Fibroblast of skin of abdomen (primary cell): ENCODE data around the gene RAI1.

Experiments used
- DNase-seq: peaks from one replicate; pipeline ENCODE4 v3.0.0-alpha.2; 2013

The RAI1 gene

DNA sequence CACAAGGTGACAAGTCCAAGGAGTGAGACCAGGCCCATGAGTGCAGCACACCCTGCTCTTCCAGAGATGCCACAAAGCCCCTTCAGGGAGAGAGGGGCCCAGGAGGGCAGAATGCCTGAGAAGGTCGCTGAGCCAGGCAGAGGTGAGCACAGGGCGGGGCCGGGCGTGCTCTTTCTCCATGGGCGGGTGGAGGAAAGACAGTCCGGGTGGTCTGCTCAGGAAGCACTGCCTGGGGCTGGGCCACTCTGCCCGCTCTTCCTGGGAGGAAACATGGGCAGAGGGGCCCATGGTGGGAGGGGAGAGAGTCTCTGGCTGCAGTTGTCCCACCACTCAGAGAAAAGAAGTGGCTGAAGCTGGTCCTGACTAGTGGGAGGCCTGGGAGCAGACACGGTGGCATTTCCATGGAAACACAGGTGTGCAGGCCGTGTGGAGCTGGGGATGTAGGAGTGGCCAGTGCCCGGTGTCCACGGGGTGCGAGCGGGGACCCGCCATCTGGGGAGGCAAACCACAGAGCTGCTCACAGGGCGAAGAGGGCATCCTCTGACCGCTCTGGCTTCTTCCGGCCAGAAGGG, 165.9 kb downstream of the RAI1 start:
- no peak for DNase-seq

DNA sequence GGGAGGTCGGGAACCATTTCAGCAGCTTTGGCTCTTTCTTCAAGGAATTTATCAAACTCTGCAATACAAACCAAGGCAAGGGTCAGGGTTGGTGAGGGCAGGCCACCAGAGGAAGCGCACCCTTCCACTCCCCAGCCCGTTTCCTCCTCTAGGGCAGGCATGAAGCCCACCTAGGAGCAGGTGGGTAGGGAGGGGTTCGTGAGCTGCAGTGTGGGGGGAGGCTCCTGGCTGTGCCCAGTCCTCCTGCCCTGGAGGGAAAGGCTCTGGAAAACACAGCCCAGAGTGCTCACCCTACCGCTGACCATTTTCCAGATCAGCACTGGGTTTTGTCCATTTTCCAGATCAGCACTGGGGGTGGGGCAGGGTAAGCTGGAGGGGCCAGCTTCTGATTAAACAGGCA, 166.5 kb downstream of the RAI1 start:
- no peak for DNase-seq

DNA sequence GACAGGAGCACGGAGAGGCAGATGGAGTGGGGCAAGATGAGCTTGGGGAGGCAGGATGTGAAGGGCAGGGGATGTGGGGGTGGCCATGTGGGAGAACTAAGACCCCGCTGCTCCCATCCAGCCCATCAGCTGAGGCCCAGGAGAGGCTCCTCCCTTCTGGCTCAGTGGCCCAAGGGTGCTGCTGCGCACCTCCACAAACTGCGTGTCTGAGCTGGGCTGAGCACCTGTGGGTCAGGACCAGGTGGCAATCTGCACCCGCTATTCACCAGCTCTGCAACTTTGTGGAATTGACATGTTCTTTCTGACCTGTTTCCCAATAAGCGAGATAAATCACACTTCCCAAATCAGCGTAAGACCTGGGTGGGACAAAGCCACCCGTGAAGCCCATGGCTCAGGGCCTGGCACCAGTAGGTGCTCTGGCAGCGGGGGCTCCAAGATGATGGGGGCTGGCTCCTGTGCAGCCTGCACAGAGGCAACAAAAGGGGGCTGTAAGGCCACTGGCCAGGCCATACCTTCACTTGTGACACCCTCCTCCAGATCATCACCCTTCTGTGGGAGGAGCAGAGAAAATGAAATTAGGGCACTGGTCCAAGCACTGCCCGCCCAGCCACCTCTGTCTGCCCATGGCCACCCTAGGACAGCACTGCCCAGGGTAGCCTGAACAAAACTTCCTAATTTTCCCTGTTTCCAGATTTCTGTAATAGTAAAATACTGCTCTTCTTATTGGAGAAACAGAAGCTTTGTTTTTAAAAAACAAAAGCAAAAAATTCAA, 167.2 kb downstream of the RAI1 start:
- no peak for DNase-seq

DNA sequence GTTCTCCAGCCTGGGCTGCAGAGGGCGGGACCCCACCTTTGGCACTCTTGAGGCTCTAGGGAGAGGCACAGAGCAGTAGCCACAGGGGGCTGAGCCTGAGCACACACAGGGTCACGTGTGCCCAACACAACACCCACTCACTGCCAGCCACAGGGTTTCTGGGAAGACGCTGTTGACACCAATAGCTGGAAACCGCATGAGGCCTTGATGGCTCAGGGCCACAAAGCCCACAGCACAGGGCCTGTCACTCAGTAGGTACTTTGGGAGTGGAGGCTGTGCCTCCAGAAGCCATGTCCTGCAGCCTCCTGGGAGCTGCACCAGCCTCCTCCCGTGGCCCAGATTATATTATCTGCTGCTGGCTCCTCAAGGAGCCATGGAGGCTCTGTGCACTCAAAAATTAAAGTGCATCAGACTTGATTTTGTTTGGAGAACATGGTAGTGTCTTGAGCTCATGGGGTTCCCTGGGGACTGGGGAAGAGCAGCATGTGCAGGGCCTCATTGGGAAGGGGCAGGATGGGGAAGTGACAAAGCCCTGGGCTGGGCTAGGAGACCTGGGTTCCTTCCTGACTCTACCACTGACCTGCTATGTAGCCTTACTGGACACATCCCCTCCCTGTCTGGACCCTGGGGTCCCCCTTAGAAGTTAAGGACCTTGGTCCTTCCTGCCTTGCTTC, 168.0 kb downstream of the RAI1 start:
- DNase-seq: no peak

DNA sequence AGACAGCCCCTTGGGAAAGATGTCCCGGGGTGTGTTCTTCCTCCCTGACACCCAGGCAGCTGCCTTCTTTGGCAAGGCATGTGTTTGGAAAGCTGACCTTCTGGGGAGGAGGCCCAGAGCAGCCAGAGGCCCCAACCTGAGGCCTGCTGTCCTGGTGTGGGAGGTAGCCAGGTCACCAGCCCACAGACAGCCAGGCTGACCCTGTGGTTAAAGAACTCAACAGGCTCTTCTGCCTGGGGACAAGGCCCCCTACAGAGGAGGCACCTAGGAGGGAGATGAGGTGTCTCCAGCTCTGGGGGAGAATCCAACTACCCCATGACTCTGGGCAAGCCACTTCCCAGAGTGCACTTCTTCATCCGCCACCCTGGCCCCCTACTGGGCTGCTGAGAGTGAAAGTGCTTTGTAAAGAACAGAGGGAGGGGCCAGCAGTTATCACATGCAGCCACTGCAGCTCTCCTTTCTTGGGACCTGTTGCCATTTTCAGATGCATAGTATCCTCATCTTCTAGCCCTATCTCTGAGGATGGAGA, 168.7 kb downstream of the RAI1 start:
- DNase-seq: peak; percentile 31

DNA sequence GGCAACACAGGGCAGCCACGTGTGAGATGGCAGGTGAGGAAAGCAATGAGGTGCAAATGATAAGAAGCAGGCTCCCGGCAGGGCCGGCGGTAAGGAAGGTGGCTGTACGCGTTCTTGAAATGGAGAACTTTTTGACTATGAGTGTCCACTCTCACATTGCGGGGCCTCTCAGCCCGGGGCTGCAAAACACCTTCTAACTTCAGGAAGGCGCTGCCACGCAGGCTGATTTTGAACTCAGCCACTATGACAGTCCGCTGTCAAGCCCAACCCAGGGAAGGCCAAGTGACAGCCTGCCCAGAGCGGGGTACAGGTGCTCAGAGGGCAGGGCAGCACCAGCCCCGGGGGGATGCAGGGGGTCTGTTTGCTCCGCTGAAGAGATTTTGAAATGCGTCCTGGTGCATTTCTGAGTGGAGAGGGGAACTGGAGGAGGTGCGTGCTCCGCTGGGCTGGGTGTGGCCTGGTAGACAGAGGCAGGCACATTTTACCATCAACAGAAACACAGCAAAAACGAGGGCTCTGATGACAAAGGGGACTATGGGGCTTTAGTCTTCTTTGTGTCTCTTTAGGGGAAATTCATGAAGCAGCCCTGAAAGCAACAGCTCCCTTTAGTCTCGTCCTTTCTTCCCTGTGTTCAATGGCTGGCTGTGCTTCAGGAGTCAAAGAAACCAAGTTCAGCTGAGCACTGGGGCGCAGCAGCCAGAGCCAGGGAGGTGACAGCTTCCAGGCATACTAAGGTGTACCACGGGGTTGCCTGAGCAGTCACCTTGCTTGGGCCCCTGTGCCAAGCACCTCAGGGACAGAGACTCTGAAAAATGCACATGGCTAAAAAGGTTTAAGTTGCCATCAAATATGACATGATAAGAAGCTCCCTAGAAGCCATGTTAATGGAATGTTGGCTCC, 170.1 kb downstream of the RAI1 start:
- DNase-seq: no peak

DNA sequence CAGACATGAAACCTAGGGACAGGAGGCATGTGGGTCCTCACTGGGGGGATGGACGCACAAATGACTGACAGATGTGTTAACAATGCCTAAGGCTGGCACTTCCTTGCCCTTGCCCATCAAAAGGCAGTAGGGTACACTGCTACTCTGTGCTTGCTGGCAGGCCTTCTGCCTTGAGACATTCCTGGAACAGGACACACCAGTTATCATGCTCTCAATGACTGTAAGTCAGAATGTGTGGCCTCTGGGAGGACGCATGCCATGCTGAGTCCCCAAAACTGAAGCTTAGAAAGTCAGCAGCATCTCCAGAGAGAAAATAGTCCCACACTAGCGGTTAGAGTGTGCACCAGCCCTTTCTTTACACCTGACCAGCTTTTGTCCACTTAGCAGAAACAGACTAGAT, 171.7 kb downstream of the RAI1 start:
- DNase-seq: no peak

DNA sequence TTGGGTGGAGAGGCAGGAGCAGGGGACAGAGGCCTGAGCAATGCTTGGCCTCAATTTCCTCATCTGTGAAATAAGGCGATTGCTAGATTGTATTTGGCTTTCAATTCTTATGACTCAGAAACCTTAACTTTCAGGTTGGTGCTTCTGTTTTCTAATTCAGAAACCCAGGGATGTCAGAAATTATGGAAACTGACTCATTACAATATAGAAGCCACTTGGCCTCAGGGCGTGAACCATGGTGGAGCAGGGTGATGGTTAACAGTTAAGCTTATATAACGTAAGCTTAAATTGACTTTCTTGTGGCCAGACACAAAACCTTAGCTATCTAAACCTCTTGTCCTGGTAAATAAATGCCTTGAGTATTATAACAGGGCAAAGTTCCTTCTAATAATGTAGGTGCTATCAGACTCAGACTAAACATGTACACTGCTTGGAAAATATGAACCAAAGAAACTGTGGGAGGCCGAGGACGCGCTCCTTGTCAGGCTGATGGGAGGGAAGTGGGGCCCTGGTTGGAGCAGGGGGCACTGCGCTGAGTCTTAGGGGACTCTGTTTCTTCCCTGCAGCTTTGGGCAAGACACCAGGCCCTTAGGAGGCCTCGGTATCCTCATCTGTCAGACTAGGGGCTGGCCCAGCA, 172.7 kb downstream of the RAI1 start:
- DNase-seq: no peak

DNA sequence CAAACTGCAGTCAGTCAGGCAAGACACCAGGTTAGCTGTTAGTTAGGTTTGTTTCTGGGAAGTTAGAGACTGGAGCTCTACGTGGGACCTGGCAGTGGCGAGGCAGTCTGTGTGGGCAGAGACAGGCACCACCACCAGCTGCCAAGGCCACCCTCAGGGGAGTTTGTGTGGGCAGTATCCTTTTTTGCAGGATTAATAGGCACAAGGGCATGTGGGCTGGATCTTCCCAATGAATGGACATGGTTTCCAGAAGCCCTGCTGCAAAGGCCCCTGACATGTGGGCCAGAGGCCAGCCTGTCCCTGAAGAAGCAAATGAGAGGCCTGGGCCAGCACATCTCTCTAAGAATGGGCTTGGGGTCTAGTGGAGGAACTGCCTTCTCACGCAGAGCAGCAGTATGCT, 174.7 kb downstream of the RAI1 start:
- DNase-seq: no peak

DNA sequence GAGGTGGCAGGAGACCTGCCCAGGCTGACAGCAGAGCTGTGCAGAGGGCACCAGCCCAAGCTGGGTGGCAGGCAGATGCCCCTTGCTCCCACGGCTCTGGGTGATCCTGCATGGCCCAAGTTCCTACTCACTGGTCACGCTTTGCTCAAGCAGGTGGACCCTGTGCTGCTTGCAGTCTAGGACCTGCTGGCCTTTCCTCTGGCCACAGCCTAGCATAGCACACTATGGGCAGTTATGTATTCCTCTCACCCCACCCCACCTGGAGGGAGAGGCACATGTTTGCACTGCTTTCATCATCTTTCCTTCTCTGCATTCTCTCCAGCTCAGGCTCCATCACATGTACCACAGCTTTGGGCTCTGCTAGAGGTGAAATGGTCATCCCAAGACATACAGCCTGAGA, 175.1 kb downstream of the RAI1 start:
- DNase-seq: no peak

DNA sequence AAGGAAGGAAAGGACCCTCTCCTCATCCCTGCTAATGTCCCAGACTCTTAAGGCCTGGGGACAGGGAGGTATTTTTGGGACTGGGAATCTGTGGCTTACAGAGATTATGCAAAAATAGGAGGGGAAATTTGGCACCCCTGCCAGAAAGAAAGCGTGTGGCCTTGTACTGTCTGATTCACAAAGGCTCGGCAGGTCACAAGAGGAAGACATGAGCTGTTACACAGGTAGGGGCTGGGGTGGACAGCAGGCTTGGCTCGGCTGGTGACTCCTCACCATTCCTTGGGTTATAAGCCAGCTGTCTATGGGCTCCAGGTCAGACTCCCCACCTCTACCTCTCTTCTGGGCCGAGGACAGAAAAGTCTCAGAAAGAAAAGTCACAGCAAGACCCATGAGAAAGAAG, 176.2 kb downstream of the RAI1 start:
- no peak for DNase-seq

DNA sequence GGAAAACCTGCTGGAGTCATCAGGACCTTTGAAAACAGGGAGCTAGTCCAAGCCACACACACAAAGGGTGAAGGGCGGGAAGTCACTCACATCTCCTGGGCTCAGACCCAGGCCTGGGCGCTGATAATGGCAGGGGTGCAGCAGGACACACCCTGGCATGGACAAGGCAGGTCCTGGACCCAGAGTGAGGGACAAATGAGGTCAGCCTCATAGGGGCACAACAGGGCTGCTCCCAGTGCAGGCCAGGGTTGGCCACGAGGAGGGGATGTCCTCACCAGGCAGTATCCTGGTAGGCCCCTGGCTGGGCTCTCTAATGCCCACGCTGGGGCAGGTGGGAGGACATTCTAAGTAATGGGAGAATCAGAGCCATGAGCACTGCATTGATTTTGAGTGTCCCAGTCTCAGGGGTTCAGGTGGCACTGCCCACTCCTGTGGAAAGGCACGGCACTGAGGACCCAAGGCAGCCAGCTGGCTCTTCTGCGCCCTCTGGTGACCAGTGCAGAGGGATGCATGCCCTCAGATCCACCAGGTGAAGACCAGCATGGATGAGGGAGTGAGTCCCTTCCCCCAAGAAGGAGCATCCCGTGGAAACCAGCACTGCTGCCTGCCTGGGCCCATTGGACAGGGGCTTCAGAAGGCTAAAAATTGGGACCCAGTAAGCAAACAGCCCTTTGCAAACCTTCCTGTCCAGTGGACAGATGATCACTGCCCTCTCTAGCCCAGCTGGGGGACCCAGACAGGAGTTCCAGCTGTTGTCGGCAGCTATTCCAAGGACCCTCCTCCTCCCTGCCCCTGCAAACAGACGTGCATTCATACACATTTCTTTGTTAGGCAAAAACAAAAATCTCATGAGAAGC, 178.9 kb downstream of the RAI1 start:
- peak; percentile 44 for DNase-seq

DNA sequence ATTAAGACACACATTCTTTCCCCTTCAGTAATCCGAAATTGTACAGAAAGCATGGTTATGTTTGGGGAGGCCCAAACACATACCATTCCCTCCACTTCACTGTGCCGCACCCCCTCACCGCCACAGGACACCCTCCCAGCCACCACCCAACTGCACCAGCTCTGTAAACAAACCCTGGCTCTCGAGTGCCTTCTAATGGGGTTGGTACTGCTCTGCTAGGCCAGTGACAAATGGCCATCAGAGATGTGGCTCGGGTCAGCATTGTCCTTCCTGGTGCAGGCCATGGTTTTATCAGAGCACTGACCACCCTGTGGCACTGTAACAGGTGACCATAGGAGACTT, 179.5 kb downstream of the RAI1 start:
- no peak for DNase-seq
